GM21619 (cell line): Measurements from ENCODE around the gene UBL4B.
"Not testable (repeated sequence)": the region's sequence is repeated elsewhere in the genome, so short reads cannot be mapped to it uniquely, and the experiment has no call there.

Experiments used
- ATAC-seq: cut with Tn5 transposase; IDR thresholded peaks from one replicate; pipeline ENCODE4 v1.9.1; 2021; ENCODE audit not compliant: unreplicated experiment

The UBL4B gene, protein sequence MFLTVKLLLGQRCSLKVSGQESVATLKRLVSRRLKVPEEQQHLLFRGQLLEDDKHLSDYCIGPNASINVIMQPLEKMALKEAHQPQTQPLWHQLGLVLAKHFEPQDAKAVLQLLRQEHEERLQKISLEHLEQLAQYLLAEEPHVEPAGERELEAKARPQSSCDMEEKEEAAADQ

DNA sequence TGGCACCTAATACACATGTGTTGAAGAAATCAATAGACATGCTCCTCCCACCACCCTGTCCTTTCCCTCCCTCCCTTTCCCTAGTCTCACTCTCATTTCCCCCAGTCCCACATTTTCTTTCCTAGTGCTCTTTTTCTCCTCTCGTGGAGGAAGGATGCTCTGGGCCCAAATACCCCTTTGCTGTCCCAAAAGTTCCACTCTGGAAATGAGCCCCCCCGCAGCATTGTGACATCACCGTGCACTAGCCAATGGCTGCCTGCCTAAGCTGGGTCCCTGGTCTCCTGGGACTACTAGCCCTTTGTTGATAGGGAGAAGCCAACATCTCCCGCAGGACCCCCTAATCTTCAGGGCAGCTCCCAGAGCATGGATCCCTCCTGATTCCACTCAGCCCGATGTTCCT is at the start of gene UBL4B:
TSS of gene UBL4B (plus strand) at position 301 of the 400 bp plus-strand sequence. CDS start at position 393, 92 bp downstream.
- ATAC-seq, result no peak

DNA sequence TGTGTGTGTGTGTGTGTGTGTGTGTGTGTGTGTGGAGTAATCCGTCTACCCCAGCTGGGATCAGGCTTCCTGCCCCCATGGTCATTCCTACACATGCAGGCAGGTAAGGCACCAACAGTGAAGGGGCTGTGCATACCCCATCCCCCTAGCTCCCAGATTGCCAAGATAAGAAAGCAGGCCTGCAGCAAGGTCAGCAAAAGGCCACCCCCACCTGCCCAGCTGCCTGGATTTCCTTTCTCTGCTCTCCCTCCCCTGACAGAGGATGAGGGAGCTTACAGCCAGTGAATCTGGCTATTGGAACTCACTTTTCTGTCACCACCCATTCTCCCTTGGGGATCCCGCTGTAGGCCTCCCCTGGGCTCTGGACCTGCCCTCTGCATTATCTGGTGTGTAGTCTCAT is 49.6 kb upstream of the UBL4B start:
- ATAC-seq, result no peak

DNA sequence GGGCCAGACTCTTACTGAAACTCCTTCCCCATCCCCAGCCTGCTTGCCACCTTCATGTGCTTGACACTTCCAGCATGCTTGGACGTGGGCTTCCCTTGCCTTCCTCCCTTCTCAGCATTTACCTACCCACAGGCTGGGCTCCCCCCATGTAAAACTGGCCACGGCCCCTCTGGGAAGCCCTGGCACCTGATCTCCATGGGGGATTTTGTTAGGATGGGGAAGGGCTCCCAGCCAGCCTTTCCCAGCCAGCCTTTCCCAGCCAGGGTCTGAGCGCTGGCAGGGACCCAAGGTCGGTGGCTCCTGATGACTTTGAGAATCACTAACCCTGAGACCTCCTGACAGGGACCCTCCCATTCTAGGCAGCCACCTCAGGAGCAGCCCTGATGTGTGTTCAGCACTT is 48.5 kb upstream of the UBL4B start:
- ATAC-seq, result no peak

DNA sequence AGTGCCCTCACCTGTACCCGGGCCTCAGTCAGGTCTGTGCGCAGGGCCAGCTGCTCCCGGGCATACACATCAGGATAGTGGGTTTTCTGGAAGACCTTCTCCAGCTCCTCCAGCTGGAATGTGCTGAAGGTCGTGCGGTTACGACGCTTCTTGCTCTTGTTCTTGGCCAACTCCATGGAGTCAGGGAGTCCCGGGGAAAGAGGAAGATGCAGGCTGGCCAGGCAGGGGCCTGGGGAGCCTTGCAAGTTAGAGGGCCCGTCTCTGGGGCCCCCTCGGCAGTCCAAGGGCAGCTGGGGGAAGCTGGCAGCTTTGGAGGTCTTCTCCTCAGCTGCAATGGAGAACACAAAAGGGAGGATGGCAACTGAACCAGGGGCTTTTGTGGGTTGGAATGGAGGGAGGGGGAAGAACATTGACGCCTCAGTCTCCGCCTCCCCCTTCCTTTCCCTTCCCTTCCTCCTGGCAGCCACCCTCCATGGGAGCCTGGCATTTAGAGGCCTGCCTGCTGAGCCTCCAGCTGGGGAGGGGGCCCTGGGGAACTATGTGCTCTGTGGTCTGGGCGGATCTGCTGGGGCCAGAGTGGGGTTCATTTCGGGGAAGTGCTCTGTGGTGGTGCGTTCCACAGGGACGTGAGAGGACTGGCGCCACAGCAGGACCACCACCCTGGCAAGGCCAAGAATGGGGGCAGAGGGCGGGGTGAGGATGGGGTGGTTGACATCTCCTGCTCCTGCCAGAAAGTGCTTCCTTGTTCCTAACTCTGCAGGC is 47.5 kb upstream of the UBL4B start:
- ATAC-seq, result no peak

DNA sequence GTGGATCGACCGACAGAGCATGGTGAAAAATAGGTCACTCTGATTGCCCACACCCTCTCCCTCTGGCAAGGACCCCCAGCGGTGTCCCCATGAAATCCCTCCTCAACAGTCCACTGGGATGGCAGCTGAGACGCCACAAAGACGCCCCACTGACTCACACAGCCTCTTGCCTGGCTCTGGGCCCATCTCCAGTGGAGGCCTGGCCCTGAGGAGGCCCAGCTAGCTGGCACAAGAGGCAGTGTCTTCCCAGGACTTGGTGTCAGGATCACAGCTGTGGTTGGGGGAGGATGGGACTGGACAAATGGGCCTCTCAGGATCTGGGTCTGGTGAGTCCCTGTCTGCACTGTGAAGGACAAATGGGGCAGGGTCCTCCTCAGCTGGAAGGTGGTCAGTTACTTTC is 46.4 kb upstream of the UBL4B start:
- no peak for ATAC-seq

DNA sequence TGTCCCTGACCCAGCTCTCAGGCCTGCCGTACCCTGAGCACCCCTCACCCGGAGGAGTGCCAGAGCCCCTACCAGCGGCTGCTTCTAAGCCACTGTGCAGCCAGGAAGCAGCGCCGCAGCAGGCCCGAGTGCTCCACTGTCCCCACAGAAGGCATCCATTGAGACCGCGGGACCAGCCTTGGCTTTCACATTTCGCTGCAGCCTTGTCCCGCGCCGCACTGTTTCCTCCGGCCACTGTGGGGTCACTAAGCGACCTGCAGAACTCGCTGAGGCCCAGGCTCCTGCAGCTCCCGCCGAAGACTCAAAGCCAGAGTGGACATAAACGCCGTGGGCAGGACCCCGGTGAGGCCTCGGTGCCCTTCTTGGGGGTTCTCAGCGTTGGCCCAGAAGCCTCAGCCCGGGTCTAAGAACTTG is 44.8 kb upstream of the UBL4B start:
- ATAC-seq, result no peak

DNA sequence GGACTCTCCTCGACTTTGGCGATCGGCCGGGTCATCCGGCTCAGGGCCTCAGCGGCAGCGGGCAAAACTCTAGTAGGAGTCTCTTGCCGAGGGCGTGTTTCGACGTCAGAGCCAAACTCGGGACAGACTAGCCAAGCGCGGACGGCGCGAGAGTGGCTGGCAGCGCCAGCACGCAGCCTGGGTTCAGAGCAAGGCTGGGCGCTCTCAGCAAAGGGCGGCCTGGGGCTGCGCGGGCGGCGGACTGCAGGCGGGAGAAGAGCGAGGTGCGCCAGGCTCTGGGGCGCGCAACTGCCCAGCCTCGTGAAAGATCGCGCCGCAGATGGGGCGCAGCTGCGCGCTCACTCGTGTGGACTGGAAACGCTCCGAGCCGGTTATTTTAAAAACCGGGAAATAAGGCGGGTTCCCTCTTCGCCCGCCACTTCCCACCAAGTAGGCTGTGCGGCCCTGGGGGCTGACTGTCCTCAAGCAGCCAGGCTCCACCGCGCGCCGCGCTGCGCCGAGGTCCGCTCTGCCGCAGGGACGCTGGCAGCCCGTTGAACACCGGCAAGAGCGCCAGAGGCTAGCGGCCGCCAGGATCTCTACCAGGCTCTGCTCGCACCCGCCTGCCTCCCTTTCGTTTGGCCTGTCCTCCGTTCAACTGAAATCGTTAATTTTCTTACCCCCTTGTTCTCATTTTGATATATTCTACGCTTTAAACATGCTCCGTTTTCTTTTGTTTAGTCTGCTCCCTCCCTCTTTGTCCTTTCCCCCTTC is 44.2 kb upstream of the UBL4B start:
- no peak for ATAC-seq

DNA sequence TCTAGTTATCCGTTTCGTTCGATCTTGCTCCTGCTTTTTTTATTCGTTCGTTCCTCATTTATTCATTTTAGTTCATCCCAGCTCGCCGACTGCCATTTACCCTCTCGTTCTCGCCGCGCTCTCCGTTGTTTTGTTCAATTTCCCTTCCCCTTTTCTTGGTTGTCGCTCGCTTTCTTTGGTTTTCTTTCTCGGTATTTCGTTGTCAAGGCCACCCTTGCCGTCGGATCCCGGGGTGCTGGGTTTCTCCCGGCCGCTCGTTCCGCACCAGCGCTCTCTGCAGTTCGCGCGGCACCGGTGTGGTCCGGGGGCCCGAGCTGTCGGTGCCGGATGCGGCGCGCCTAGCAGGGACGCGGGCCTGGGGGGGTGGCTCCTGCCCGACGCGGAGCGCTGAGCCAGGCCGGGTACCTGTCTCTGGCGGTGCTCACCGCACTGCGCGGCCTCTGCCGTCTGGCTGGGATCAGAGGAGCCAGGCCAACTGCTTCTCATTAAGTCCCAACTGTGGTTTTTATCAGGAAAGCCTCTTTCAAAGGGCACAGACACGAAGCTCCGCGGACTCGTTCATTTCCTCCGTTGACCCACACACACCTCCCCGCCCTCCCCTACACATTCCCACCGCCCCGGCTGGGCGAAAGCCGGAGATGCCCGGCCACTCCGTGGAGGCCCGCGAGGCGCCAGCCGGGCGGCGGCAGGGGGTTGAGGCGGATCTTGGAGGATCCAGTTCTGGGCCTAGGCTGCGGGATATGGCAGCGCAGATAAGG is 43.4 kb upstream of the UBL4B start:
- no peak for ATAC-seq

DNA sequence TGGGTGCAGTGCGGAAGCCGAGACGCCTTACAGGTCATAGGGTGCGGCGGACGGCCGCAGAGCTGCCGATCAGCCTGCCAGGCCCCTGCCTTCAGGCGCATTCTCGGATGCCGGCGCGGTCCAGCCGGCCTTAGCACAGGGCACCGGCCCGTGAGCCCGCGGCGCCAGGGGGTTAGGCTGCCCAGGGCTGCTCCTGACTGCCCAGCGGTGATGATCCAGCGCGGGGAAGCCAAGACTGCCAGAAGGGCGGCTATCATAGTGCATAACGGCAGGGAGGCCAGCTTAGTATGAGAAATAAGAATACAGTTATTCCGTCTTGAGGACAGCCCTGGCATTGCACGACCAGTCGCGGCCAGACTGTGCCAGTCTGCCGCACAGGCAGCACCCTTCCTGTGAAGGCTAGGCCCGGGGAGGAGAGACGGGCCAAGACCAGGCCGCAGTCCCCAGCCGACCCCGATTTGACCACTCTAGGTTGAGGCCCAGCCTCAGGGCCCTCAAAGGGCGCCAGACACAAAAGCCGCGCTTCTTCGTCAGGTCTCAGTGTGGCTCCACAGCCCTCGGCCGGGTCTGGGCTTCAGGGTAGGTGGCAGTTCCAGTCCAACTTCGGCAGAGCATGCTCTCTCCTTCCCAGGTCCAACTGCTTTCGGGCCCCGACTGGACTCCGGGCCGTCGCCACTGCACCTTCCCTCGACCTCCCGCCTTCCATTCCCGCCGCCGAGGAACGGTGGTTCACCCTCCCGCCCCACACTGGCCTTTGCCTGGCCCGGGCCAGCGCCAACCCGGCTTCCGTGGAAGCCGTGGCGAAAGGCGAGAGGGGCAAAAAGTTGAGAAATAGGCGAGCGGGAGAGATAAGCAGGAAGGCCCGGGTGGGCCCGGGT is 42.6 kb upstream of the UBL4B start:
- ATAC-seq, result no peak

DNA sequence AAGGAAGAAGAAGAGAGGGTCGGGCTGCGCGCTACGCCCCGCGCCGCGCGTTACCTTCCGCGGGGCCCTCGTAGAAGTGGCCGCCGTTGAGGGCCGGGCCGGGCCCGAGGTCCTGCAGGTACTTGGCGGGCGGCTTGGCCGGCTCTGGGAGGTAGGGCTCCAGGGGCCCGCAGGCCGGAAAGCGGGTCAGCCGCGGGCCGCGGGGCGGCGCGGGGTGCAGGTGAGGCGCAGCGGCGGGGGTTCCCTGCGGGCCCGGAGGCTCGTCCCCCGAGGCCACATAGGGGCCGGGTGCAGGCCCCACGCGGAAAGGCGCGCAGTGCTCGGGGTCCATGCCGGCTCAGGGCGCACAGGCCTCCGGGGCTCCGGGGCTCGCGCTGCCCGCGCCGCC is 42.0 kb upstream of the UBL4B start:
- ATAC-seq, result no peak

DNA sequence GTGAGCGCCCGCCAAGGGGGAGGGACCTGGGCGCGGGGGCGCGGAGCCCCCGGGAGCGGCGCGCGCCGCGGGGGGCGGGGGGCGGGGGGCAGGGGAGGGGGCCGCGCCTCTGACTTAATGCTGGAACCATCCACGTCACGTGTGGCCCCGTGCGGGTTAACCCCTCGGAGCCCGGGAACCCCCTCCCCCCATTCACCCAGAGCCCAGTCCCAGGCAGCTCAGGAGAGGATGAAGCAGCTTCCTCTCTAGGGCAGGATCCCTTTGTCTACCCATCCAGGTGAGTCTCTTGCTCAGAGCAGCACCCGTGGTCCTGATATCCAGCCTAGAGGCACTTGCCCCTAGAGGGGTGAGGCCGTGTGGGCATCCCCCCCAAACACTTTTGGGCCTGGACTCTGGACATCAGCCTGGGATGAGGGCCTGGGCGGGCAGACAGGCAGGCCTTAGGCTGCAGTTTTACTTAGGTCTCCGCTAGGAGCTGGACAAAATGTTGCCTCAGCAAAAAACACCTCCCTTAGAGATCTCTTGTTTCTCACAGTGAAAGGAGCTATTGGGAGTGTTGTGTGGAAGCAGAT is 41.5 kb upstream of the UBL4B start, which contains the start of gene ALX3:
TSS of gene ALX3 (minus strand) at position 2 of the 572 bp plus-strand sequence. CDS start 60 bp downstream, outside the sequence.
- ATAC-seq, result no peak

DNA sequence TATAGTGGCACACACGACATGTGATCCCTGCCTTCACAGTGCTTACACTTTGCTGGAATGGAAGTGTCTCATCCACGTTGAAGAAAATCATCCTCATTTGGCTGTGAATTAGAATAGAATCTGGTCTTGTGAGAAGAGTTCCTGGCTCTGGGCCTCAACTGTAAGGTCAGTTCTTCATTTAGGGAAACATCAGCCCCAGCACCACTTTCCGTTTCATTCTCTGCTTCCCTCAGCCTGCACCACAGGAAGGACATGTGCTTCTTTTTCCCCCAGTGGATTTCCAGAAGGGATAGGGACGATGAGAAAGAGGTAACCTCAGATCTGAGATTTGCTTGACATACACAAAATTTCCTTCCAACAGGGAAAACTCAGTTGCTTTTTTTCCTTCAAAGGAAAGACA is 38.1 kb upstream of the UBL4B start:
- no peak for ATAC-seq

DNA sequence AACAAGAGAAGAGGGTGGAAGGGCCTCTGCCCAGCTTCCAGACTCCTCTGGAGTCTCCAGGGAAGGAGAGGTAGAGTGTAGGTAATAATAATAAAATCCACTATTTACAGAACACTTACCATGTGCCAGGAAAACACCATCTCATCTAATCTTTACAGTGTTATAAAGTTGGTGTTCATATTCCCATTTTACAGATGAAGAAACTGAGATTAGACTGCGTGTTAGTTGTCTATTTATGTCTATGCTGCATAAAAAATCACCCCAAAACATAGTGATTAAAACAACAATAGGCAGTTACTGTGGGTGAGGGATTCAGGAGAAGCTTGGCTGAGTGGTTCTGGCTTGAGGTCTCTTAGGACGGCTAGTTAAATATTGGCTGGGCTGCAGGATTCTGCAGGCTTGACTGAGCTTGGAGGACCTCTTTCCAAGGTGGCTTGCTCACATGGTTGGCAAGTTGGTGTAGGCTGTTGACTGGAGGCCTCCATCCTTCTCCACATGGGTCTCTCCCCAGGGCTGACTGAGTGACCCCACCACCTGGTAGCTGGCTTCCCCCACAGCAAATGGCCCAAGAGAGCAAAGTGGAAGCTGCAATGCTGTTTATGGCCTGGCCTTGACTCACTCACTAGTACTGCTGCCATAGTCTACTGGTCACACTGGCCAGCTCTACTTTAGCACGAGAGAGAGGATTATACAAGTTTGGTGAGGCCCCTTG is 35.3 kb upstream of the UBL4B start:
- no peak for ATAC-seq

DNA sequence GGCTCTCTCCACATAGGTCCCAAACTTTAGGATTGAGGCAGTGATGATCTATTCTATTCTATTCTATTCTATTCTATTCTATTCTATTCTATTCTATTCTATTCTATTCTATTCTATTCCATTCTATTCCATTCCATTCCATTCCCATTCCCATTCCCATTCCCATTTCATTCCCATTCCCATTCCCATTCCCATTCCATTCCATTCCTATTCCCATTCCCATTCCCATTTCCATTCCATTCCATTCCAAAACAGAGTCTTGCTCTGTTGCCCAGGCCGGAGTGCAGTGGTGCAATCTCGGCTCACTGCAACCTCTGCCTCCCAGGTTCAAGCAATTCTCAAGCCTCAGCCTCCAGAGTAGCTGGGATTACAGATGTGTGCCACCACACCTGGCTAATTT is 32.2 kb upstream of the UBL4B start:
- not testable (repeated sequence) for ATAC-seq

DNA sequence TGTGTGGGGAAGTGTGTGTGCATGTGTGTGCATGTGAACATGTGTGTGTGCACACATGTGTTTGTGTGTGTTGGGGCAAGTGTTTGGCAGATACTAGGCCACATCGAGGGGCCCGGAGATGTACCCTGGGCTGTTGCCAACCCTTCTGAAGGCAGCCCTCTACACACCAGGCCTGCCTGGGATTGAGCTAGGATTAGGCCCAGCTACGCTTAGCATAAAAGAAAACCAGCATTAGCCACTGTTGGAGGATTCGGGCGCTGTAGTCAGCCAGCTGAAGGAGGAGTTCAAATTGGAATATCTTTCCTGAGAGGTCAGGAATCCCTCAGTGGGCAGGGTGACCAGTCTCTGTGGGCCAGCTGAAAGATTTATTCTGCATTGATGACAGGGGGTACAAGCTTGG is 31.2 kb upstream of the UBL4B start:
- ATAC-seq, result no peak

DNA sequence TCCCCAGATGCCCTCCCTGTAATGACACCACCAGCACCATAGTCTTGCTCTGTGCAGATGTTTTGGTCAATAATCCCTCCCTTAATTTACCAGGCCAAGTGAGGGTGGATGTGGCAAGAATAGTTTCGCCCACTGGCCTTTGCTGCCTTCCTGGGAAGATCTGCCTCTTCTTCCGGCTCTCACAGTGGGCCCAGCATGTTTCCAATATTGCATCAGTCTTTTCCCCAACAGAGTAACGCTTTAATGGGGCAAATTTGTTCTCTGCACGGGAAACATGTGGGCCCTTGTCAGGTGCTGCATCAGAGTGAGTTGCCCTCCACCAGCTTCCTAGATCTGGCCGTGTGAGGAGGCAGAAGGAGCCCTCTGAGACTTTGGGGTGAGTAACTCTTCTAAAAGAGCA is 29.8 kb upstream of the UBL4B start:
- no peak for ATAC-seq

DNA sequence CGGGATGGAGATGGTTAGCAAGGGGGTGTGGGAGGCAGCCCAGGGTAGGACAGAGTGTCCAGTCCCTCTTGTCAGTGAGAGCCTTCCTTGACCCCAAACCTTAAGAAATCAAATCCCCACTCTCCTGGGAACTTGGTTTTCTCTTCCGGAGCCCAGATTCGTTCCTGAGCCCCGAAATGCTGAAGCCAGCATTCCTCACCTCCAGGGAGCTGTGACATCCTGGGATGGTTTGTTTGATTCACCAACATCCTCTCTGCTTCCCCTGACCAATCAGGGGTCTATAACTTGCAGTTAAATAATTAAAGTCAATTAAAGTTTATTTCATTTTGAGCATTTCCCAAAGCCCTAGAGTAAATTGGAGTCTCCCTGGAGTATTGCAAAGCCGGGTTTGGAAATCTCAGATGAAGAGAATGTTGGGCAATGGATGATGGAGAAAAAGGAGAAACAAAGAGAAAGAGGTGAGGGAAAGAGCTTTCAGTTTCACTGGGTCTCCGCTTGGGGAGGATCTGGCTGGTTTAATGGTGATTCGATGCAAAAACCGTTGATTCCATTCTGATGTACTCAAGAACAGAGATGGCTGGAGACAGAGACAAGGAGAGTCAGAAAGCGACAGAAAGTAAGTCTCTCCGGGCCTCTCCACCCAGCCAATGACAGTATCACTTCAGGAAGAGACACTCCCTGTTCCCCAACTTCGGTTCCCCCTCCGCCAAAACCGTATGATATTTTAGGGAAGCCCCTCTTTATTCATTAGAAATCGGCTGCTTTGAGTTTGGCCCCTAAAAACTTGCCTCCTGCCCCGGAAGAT is 29.0 kb upstream of the UBL4B start:
- ATAC-seq, result no peak

DNA sequence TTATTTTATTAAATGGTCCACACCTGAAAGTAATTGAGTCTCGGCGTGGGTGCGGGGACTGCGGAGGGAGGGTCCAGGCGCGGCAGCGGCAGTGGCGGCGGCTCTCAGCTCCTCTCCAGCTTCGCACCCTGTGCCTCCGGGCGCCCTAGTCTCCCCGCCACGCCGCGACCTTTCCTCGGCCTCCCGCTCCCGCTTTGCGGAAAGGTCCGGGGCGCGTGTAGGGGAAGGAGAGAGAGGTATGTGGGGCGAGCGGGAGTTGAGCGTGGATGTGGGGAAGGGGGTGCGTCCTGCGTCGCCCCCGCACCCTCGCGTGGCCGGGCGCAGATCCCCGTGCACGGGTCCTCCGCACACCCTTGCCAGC is 28.4 kb upstream of the UBL4B start:
- ATAC-seq, result no peak
